Measurements from ENCODE around the gene RPS10. TPM values are rescaled to one million over a fixed set of nuclear protein-coding genes. Genes with fewer than 3 reads are reported as not detected.

RPS10 gene
- total and polyA plus RNA-seq, 2 donors (not counting 1 experiment from before 2014, with no cell fraction given) = 1,649 to 2,883 TPM

GRCh38 chr6:34423254-34423653, 2.6 kb downstream of the RPS10 start:
- H3K36me3 ChIP-seq (ENCODE audit: control insufficient read depth, insufficient read depth, low read length) = peaks cover 19% of the 10 kb centered on the region
- no peaks in the 10 kb centered on the region for H3K9me3 ChIP-seq (ENCODE audit: control insufficient read depth, insufficient read depth, low read depth, low read length)
- no peak overlapping the region for H3K27ac ChIP-seq (ENCODE audit: insufficient read depth, low read length)
- H2AFZ ChIP-seq (ENCODE audit: low read length) = no peak overlapping the region
- H4K20me1 ChIP-seq (ENCODE audit: control insufficient read depth, extremely low read depth, insufficient read depth, low read length) = no peaks in the 10 kb centered on the region
- no peaks in the 10 kb centered on the region for H3K27me3 ChIP-seq (ENCODE audit: control insufficient read depth, insufficient read depth, low read length)
- no peak overlapping the region for H3K4me3 ChIP-seq (replicated peaks in 1 of 4; ENCODE audit: control extremely low read depth in 1 of 4, insufficient read depth in 1 of 4, low read depth in 3 of 4, low read length in 4 of 4)
- peaks cover 15% of the 10 kb centered on the region for H3K4me1 ChIP-seq (ENCODE audit: control insufficient read depth, extremely low read depth, insufficient read depth, low read length)
- peaks cover 46% of the 10 kb centered on the region for H3K79me2 ChIP-seq (ENCODE audit: control insufficient read depth, insufficient read depth, low read length)
- no peak overlapping the region for H3K9ac ChIP-seq (ENCODE audit: insufficient read depth, low read length)
- peak; percentile 25 to 52 for DNase-seq (ENCODE audit: low read depth in 2 of 2)
- TF ChIP-seq CTCF (conservative IDR thresholded peaks at IDR 0.05 in 1 of 2, IDR thresholded peaks at IDR 0.05 in 1 of 2; ENCODE audit: low read depth in 1 of 2, low read length in 2 of 2) = no peak
- TF ChIP-seq EZH2 (IDR thresholded peaks at IDR 0.05; ENCODE audit: low read length, missing control alignments) = no peak
- H3K4me2 ChIP-seq (ENCODE audit: extremely low read depth, insufficient read depth, low read length) = peak overlapping the region; percentile 23

- no peaks in the 10 kb centered on the region for H3K9me3 ChIP-seq (ENCODE audit: control insufficient read depth, insufficient read depth, low read depth, low read length)
- H3K27me3 ChIP-seq (ENCODE audit: control insufficient read depth, insufficient read depth, low read length) = no peaks in the 10 kb centered on the region
- H2AFZ ChIP-seq (ENCODE audit: low read length) = no peak overlapping the region
- H3K4me2 ChIP-seq (ENCODE audit: extremely low read depth, insufficient read depth, low read length) = no peak overlapping the region
- H3K27ac ChIP-seq (ENCODE audit: insufficient read depth, low read length) = no peak overlapping the region
- H3K4me3 ChIP-seq (replicated peaks in 1 of 4; ENCODE audit: control extremely low read depth in 1 of 4, insufficient read depth in 1 of 4, low read depth in 3 of 4, low read length in 4 of 4) = no peak overlapping the region
- H3K4me1 ChIP-seq (ENCODE audit: control insufficient read depth, extremely low read depth, insufficient read depth, low read length) = peaks cover 5% of the 10 kb centered on the region
- no peak overlapping the region for H3K9ac ChIP-seq (ENCODE audit: insufficient read depth, low read length)
- peaks cover 21% of the 10 kb centered on the region for H3K79me2 ChIP-seq (ENCODE audit: control insufficient read depth, insufficient read depth, low read length)
- no peak for DNase-seq (ENCODE audit: low read depth in 2 of 2)
- H3K36me3 ChIP-seq (ENCODE audit: control insufficient read depth, insufficient read depth, low read length) = peaks cover 22% of the 10 kb centered on the region
- no peaks in the 10 kb centered on the region for H4K20me1 ChIP-seq (ENCODE audit: control insufficient read depth, extremely low read depth, insufficient read depth, low read length)
- TF ChIP-seq EZH2 (IDR thresholded peaks at IDR 0.05; ENCODE audit: low read length, missing control alignments) (no peak), CTCF (conservative IDR thresholded peaks at IDR 0.05 in 1 of 2, IDR thresholded peaks at IDR 0.05 in 1 of 2; ENCODE audit: low read depth in 1 of 2, low read length in 2 of 2) (no peak)
These were observed 7.5 kb downstream of the RPS10 start for GRCh38 chr6:34418367-34418766.

- Histone ChIP-seq H3K27me3 (ENCODE audit: control insufficient read depth, insufficient read depth, low read length) (no peaks in the 10 kb centered on the region), H3K4me2 (ENCODE audit: extremely low read depth, insufficient read depth, low read length) (no peak overlapping the region), H3K9ac (ENCODE audit: insufficient read depth, low read length) (no peak overlapping the region), H3K27ac (ENCODE audit: insufficient read depth, low read length) (no peak overlapping the region), H4K20me1 (ENCODE audit: control insufficient read depth, extremely low read depth, insufficient read depth, low read length) (no peaks in the 10 kb centered on the region), H2AFZ (ENCODE audit: low read length) (no peak overlapping the region), H3K4me3 (replicated peaks in 1 of 4; ENCODE audit: control extremely low read depth in 1 of 4, insufficient read depth in 1 of 4, low read depth in 3 of 4, low read length in 4 of 4) (no peak overlapping the region), H3K9me3 (ENCODE audit: control insufficient read depth, insufficient read depth, low read depth, low read length) (no peaks in the 10 kb centered on the region), H3K79me2 (ENCODE audit: control insufficient read depth, insufficient read depth, low read length) (peaks cover 11% of the 10 kb centered on the region), H3K4me1 (ENCODE audit: control insufficient read depth, extremely low read depth, insufficient read depth, low read length) (peaks cover 2% of the 10 kb centered on the region), H3K36me3 (ENCODE audit: control insufficient read depth, insufficient read depth, low read length) (peaks cover 21% of the 10 kb centered on the region)
- TF ChIP-seq EZH2 (IDR thresholded peaks at IDR 0.05; ENCODE audit: low read length, missing control alignments) (no peak), CTCF (conservative IDR thresholded peaks at IDR 0.05 in 1 of 2, IDR thresholded peaks at IDR 0.05 in 1 of 2; ENCODE audit: low read depth in 1 of 2, low read length in 2 of 2) (no peak)
- no peak for DNase-seq (ENCODE audit: low read depth in 2 of 2)
These were observed 8.9 kb downstream of the RPS10 start for GRCh38 chr6:34416877-34417371.

Data from fibroblast of lung (primary cell).